ENCODE results near the gene ZNF837. TPM values are rescaled to one million over a fixed set of nuclear protein-coding genes. Genes with fewer than 3 reads are reported as not detected.

Gene ZNF837
- total RNA-seq, 4 donors from 2014 or later = 1.5 to 3.7 (median 2.1) TPM

DNA sequence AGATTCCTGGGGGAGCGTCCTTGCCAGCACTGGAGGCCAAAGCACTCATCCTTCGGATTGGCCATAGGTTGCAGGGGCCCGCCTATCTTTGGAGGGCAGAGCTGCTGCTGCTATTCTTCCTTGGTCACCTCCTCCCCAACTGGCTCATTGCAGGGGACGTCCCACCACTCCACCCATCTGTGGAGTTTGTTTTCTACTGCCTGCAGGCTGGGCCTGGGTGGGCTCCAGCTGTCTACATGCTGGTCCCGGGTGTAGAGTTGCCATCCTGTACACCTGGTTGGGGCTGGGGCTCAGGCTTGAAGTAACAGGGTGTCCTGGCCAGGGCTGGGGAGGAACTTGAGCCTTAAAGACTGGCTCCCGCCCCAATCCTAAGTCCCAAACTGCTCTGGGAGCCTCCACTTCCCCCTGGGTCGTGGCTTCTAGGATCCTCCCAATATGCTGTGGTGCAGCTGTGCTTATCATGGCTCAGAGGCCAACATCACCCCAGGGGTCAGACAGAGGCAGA is 16.8 kb upstream of the ZNF837 start:
- DNase-seq (ENCODE audit: extremely low spot score) = no peak

DNA sequence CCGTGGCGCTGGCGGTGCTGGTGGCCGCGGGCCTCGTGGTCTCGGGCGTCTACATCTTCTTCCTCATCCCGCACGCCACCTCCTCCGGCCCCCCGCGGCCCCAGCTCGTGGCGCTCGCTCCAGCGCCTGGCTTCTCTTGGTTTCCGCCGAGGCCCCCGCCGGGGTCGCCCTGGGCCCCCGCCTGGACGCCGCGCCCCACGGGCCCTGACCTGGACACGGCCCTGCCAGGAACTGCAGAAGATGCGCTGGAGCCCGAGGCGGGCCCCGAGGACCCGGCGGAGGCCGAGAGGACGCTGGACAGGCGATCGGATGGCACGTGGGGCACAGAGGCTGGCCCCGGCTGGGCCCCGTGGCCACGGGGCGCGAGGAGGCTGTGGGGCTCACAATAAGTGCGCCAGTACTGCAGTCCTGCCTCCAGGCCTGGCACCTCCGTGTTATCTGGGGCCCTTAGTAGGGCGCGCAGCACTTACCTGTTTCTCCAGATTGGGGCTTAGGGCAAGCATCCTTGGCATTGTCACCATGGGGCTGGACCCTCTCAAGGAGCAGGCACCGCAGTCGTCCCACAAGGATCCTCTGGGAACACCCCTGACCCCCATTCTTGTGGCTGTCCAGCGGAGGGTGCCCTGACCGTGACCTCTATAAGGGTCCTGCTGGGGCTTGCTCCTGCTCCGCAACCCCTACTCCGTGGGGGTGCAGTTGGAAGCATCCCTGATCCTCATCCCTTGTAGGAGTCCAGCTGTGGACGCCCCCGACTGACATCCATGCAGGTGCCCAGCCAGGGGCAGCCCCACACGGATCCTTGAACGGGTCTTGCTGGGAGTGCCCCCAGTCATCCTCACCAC is 16.1 kb upstream of the ZNF837 start:
- 27% methylated on average over 31 of the region's 58 CpGs for WGBS
- Histone ChIP-seq H3K4me3 (peak overlapping the region in 2 of 4 donors; percentile 22 to 36), H3K27me3 (peaks cover 0 to 29% (median 15%) of the 10 kb centered on the region in 4 donors), H3K9me3 (no peaks in the 10 kb centered on the region), H3K4me1 (peaks cover 15 to 33% (median 30%) of the 10 kb centered on the region in 4 donors), H3K27ac (replicated peaks in 1 of 4) (no peak overlapping the region), H3K36me3 (peaks cover 26 to 36% (median 32%) of the 10 kb centered on the region in 4 donors)
- no peak for DNase-seq (ENCODE audit: extremely low spot score)
- no peak for TF ChIP-seq EP300 (IDR thresholded peaks at IDR 0.05)
- TF ChIP-seq POLR2AphosphoS5 (IDR thresholded peaks at IDR 0.05) = no peak
- TF ChIP-seq, protein P1, sequence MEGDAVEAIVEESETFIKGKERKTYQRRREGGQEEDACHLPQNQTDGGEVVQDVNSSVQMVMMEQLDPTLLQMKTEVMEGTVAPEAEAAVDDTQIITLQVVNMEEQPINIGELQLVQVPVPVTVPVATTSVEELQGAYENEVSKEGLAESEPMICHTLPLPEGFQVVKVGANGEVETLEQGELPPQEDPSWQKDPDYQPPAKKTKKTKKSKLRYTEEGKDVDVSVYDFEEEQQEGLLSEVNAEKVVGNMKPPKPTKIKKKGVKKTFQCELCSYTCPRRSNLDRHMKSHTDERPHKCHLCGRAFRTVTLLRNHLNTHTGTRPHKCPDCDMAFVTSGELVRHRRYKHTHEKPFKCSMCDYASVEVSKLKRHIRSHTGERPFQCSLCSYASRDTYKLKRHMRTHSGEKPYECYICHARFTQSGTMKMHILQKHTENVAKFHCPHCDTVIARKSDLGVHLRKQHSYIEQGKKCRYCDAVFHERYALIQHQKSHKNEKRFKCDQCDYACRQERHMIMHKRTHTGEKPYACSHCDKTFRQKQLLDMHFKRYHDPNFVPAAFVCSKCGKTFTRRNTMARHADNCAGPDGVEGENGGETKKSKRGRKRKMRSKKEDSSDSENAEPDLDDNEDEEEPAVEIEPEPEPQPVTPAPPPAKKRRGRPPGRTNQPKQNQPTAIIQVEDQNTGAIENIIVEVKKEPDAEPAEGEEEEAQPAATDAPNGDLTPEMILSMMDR (IDR thresholded peaks at IDR 0.05) = no peak
- TF ChIP-seq POLR2A (IDR thresholded peaks at IDR 0.05; ENCODE audit: low read depth) = no peak
- intact Hi-C loops (cut with DNase I) = no loop called here

More for the DNA sequence above, 16.8 kb upstream of the ZNF837 start:
- no peak for TF ChIP-seq POLR2A (IDR thresholded peaks at IDR 0.05; ENCODE audit: low read depth)
- TF ChIP-seq EP300 (IDR thresholded peaks at IDR 0.05) = no peak
- no peak for TF ChIP-seq POLR2AphosphoS5 (IDR thresholded peaks at IDR 0.05)
- TF ChIP-seq, protein P1 (IDR thresholded peaks at IDR 0.05) = no peak
- intact Hi-C loops (cut with DNase I) = no loop called here
- WGBS = 81% methylated on average over 4 of the region's 7 CpGs
- no peaks in the 10 kb centered on the region for H3K9me3 ChIP-seq
- H3K4me3 ChIP-seq = no peak overlapping the region
- H3K27me3 ChIP-seq = peaks cover 0 to 29% (median 15%) of the 10 kb centered on the region in 4 donors
- H3K36me3 ChIP-seq = peaks cover 23 to 30% (median 28%) of the 10 kb centered on the region in 4 donors
- H3K4me1 ChIP-seq = peaks cover 17 to 37% (median 33%) of the 10 kb centered on the region in 4 donors
- no peak overlapping the region for H3K27ac ChIP-seq (replicated peaks in 1 of 4)

DNA sequence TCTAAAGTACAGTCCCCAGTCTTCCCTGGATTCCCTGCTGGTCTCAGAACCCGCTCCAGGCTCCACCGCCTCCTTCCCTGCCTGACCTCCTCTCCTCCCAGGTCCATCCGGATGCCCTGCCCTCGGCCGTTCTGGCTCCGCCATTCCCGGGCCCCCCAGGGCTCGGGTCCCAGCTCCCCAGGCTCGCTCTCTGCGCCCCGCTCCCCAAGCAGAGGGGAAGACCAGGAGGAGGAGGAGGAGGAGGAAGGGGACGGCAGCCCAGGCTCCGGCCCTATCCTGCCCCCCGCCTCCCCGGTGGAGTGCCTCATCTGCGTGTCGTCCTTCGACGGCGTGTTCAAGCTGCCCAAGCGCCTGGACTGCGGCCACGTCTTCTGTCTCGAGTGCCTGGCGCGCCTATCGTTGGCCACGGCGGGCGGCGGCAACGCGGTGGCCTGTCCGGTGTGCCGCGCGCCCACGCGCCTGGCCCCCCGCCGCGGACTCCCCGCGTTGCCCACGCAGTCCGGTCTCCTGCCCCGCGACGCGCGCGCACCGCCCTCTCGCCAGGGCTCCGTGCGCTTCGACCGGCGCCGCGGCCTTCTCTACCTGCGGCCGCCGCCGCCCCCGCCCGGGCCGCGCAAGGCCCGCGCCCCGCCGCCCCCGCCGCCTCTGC is 15.3 kb upstream of the ZNF837 start:
- DNase-seq (ENCODE audit: extremely low spot score) = no peak
- intact Hi-C loops (cut with DNase I) = no loop called here

DNA sequence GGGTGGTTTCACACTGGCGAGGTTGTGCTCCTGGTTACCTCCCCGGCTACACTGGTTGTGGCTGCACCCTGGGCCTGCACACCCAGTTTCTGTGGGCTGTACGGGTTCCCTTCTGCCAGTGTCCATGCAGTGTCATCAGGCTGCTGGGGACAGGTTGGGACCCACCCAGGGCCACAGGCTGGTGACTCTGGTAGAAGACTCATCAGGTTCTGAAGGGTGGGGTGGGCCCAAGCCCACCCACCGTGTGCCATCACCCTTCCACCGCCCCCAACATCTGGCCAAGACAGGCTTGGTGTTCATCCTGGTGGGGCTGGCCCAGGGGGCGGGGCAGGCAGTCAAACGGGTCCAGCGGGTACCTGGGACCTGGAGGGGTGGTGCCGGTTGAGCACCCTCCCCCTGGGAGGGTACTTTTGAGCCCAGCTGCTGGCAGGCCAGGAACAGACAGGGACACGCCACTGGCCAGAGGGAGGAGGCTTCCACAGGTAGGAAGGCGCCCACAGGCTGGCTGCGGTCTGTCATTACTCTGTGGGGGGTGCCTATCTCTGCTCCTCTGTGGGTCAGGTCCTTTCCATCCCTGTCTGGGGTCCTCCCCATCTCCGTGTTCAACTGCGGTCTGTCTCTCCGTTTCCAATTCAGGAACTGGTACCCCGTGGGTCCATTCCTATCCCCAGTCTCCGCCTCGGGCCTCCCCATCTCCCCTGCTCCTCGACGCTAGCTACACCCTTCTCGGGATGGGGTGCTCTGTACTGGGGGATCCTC is 14.6 kb upstream of the ZNF837 start, which contains the start of gene RNF225:
Gene RNF225 (plus strand): TSS at position 437 of the 759 bp plus-strand sequence. CDS start 434 bp downstream, outside the sequence.
- peak within 1 kb of the TSS in 2 of 4 donors; percentile 22 to 36 for H3K4me3 ChIP-seq
- 31% methylated on average over 10 of the region's 21 CpGs for WGBS
- peaks cover 0 to 29% (median 15%) of the 10 kb centered on the region in 4 donors for H3K27me3 ChIP-seq
- H3K36me3 ChIP-seq = peaks cover 39 to 51% (median 46%) of the 10 kb centered on the region in 4 donors
- DNase-seq (ENCODE audit: extremely low spot score) = no peak
- no peak within 1 kb of the TSS for H3K27ac ChIP-seq (replicated peaks in 1 of 4)
- intact Hi-C loops (cut with DNase I) = no loop called here
- peaks cover 9 to 25% (median 23%) of the 10 kb centered on the region in 4 donors for H3K4me1 ChIP-seq
- H3K9me3 ChIP-seq = no peaks in the 10 kb centered on the region
- TF ChIP-seq, protein P1 (IDR thresholded peaks at IDR 0.05) = no peak
- no peak for TF ChIP-seq POLR2A (IDR thresholded peaks at IDR 0.05; ENCODE audit: low read depth)
- no peak for TF ChIP-seq EP300 (IDR thresholded peaks at IDR 0.05)
- TF ChIP-seq POLR2AphosphoS5 (IDR thresholded peaks at IDR 0.05) = no peak

More for the DNA sequence above, 15.3 kb upstream of the ZNF837 start:
- 17% methylated on average over 42 of the region's 75 CpGs for WGBS
- peaks cover 0 to 29% (median 15%) of the 10 kb centered on the region in 4 donors for H3K27me3 ChIP-seq
- H3K4me1 ChIP-seq = peaks cover 12 to 28% (median 25%) of the 10 kb centered on the region in 4 donors
- no peak overlapping the region for H3K27ac ChIP-seq (replicated peaks in 1 of 4)
- TF ChIP-seq EP300 (IDR thresholded peaks at IDR 0.05) (no peak), POLR2A (IDR thresholded peaks at IDR 0.05; ENCODE audit: low read depth) (no peak), POLR2AphosphoS5 (IDR thresholded peaks at IDR 0.05) (no peak)
- TF ChIP-seq, protein P1 (IDR thresholded peaks at IDR 0.05) = no peak
- H3K36me3 ChIP-seq = peaks cover 32 to 44% (median 39%) of the 10 kb centered on the region in 4 donors
- H3K4me3 ChIP-seq = peak overlapping the region in 2 of 4 donors; percentile 22 to 36
- no peaks in the 10 kb centered on the region for H3K9me3 ChIP-seq

Data from esophagus muscularis mucosa (tissue), 4 donors.